CD14-positive monocyte (primary cell): ENCODE results near the gene TCP1. TPM values are rescaled to one million over a fixed set of nuclear protein-coding genes. Genes with fewer than 3 reads are reported as not detected.

Source experiments
- DNase-seq, 3 donors: peaks; one replicate each; pipeline ENCODE4 v3.0.0-alpha.2; 2011 to 2022
- H2AFZ ChIP-seq: 2 replicates; pipeline ENCODE4 v1.6.0; 2012; ENCODE audit warnings: mild to moderate bottlenecking, low read depth, low read length, inconsistent platforms; ENCODE audit not compliant: insufficient read depth, poor library complexity, severe bottlenecking
- H3K27ac ChIP-seq, 2 donors: 1 replicate in 1 of 2; 2 replicates in 1 of 2; pipeline ENCODE4 v1.5.1; 2012 to 2013; ENCODE audit warnings: low read length in 2 of 2, control low read depth in 1 of 2, inconsistent platforms in 1 of 2, low read depth in 1 of 2, mild to moderate bottlenecking in 1 of 2
- H3K27me3 ChIP-seq, 2 donors: one replicate each; pipeline versions ENCODE4 v1.6.0 to v1.6.1; 2011 to 2013; ENCODE audit warnings: low read length in 2 of 2; ENCODE audit not compliant: control insufficient read depth in 2 of 2, insufficient read depth in 2 of 2
- H3K36me3 ChIP-seq, 2 donors: replicated peaks in 1 of 2; 1 replicate in 1 of 2; 2 replicates in 1 of 2; pipeline versions ENCODE4 v1.5.1 to v1.6.1; 2012 to 2013; ENCODE audit warnings: low read length in 2 of 2, control low read depth in 1 of 2, inconsistent platforms in 1 of 2, mild to moderate bottlenecking in 1 of 2; ENCODE audit not compliant: insufficient read depth in 2 of 2, control insufficient read depth in 1 of 2
- H3K4me1 ChIP-seq, 2 donors: 1 replicate in 1 of 2; 2 replicates in 1 of 2; pipeline versions ENCODE4 v1.5.1 to v1.6.1; 2012 to 2013; ENCODE audit warnings: low read length in 2 of 2, control low read depth in 1 of 2, inconsistent platforms in 1 of 2, mild to moderate bottlenecking in 1 of 2, moderate library complexity in 1 of 2; ENCODE audit not compliant: insufficient read depth in 2 of 2, control insufficient read depth in 1 of 2
- H3K4me2 ChIP-seq: replicated peaks from 2 replicates; pipeline ENCODE3; 2012; ENCODE audit warnings: low read length, moderate library complexity, mild to moderate bottlenecking; ENCODE audit not compliant: poor library complexity, severe bottlenecking; ENCODE audit errors: extremely low read depth
- H3K4me3 ChIP-seq, 3 experiments: fragments of 200-600 bp in 1 of 3; sonication (generic) in 1 of 3; replicated peaks in 1 of 3; 1 replicate in 2 of 3; 2 replicates in 1 of 3; pipeline ENCODE4 v1.5.1; 2011 to 2013; ENCODE audit warnings: low read length in 3 of 3, mild to moderate bottlenecking in 3 of 3, control low read depth in 2 of 3, low read depth in 2 of 3, inconsistent platforms in 1 of 3, moderate library complexity in 1 of 3
- H3K79me2 ChIP-seq: 2 replicates; pipeline ENCODE4 v1.6.0; 2012; ENCODE audit warnings: mild to moderate bottlenecking, control low read depth, inconsistent platforms, low read length, moderate library complexity; ENCODE audit not compliant: insufficient read depth
- H3K9ac ChIP-seq: 2 replicates; pipeline ENCODE4 v1.6.0; 2017; ENCODE audit warnings: low read length, mild to moderate bottlenecking; ENCODE audit not compliant: insufficient read depth, poor library complexity, severe bottlenecking
- H3K9me3 ChIP-seq, 2 donors: replicated peaks in 1 of 2; 1 replicate in 1 of 2; 2 replicates in 1 of 2; pipeline versions ENCODE4 v1.5.1 to v1.6.1; 2012 to 2013; ENCODE audit warnings: low read length in 2 of 2, control low read depth in 1 of 2; ENCODE audit not compliant: control insufficient read depth in 1 of 2, insufficient read depth in 1 of 2
- H4K20me1 ChIP-seq: 2 replicates; pipeline ENCODE4 v1.6.0; 2012; ENCODE audit warnings: mild to moderate bottlenecking, low read length, control low read depth, moderate library complexity; ENCODE audit not compliant: insufficient read depth
- H3K27ac Mint-ChIP-seq, 7 donors: one replicate each; pipeline ENCODE4 v1.8.0; 2020; ENCODE audit warnings: mild to moderate bottlenecking in 7 of 7, mixed read lengths in 7 of 7, moderate library complexity in 6 of 7, inconsistent platforms in 2 of 7
- H3K27me3 Mint-ChIP-seq, 3 donors: one replicate each; pipeline ENCODE4 v1.8.0; 2021 to 2022; ENCODE audit warnings: low read depth in 3 of 3, mild to moderate bottlenecking in 3 of 3, mixed read lengths in 3 of 3, moderate library complexity in 3 of 3, inconsistent platforms in 1 of 3
- H3K36me3 Mint-ChIP-seq, 2 donors: one replicate each; pipeline ENCODE4 v1.8.0; 2020; ENCODE audit warnings: mixed read lengths in 2 of 2, inconsistent platforms in 1 of 2, mild to moderate bottlenecking in 1 of 2
- H3K4me1 Mint-ChIP-seq: one replicate; pipeline ENCODE4 v1.8.0; 2020; ENCODE audit warnings: mild to moderate bottlenecking, mixed read lengths
- H3K4me3 Mint-ChIP-seq, 2 donors: one replicate each; pipeline ENCODE4 v1.8.0; 2020; ENCODE audit warnings: mild to moderate bottlenecking in 2 of 2, mixed read lengths in 2 of 2, moderate library complexity in 1 of 2
- H3K9me3 Mint-ChIP-seq, 7 donors: one replicate each; pipeline ENCODE4 v1.8.0; 2020 to 2022; ENCODE audit warnings: mixed read lengths in 7 of 7, mild to moderate bottlenecking in 6 of 7, moderate library complexity in 6 of 7, inconsistent platforms in 2 of 7
- WGBS: methylation state at CpG from one replicate; pipeline ENCODE4 v1.1.5; 2013; ENCODE audit warnings: missing lambda C conversion rate; ENCODE audit not compliant: insufficient coverage; 5-methylcytosine and 5-hydroxymethylcytosine counted together
- intact Hi-C, 2 donors: fragments of 100-400 bp; cut with micrococcal nuclease; formaldehyde crosslinking; loops; one replicate each; pipeline versions ENCODE4 v1.15.0 to v1.15.1; 2023
- polyA plus RNA-seq, 3 donors: library from polyadenylated mRNA; depleted of rRNA in 1 of 3; unstranded in 2 of 3; stranded (reverse) in 1 of 3; fragments of 300-500 nt in 2 of 3; fragments of >200 nt in 1 of 3; fragmentation: Illumina TruSeq in 2 of 3; gene quantifications; 1 replicate in 2 of 3; 2 replicates in 1 of 3; pipeline ENCODE4 v1.2.3, GENCODE V29; 2012 to 2021
- TF ChIP-seq, protein P1 (sequence below): fragments of 200-600 bp; IDR thresholded peaks from one replicate; pipeline ENCODE4 v1.8.0; 2022; ENCODE audit warnings: antibody characterized with exemption, mild to moderate bottlenecking

TCP1 gene
- polyA plus RNA-seq, 3 donors, result 44.5 to 79.5 (median 69.3) TPM

GRCh38 chr6:159742165-159742564, 47.2 kb downstream of the TCP1 start:
- Histone ChIP-seq H3K27me3 (no peaks in the 10 kb centered on the region), H3K27ac (no peak overlapping the region), H3K9me3 (no peaks in the 10 kb centered on the region), H3K4me1 (peaks cover 11 to 22% of the 10 kb centered on the region in 2 donors), H3K4me3 (no peak overlapping the region), H4K20me1 (peaks cover 100% of the 10 kb centered on the region), H3K9ac (no peak overlapping the region), H2AFZ (no peak overlapping the region), H3K4me2 (no peak overlapping the region), H3K79me2 (peaks cover 93% of the 10 kb centered on the region), H3K36me3 (peaks cover 67 to 89% of the 10 kb centered on the region in 2 donors)
- TF ChIP-seq, protein P1, sequence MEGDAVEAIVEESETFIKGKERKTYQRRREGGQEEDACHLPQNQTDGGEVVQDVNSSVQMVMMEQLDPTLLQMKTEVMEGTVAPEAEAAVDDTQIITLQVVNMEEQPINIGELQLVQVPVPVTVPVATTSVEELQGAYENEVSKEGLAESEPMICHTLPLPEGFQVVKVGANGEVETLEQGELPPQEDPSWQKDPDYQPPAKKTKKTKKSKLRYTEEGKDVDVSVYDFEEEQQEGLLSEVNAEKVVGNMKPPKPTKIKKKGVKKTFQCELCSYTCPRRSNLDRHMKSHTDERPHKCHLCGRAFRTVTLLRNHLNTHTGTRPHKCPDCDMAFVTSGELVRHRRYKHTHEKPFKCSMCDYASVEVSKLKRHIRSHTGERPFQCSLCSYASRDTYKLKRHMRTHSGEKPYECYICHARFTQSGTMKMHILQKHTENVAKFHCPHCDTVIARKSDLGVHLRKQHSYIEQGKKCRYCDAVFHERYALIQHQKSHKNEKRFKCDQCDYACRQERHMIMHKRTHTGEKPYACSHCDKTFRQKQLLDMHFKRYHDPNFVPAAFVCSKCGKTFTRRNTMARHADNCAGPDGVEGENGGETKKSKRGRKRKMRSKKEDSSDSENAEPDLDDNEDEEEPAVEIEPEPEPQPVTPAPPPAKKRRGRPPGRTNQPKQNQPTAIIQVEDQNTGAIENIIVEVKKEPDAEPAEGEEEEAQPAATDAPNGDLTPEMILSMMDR, result no peak
- no peak overlapping the region for H3K4me3 Mint-ChIP-seq
- no peaks in the 10 kb centered on the region for H3K27me3 Mint-ChIP-seq
- DNase-seq, result no peak
- WGBS, result no CpG with 5 or more reads among the region's 1 CpG
- peaks cover 67 to 78% of the 10 kb centered on the region in 2 donors for H3K36me3 Mint-ChIP-seq
- H3K4me1 Mint-ChIP-seq, result peaks cover 20% of the 10 kb centered on the region
- intact Hi-C loops, result no loop called here
- no peak overlapping the region for H3K27ac Mint-ChIP-seq
- no peaks in the 10 kb centered on the region for H3K9me3 Mint-ChIP-seq

DNA sequence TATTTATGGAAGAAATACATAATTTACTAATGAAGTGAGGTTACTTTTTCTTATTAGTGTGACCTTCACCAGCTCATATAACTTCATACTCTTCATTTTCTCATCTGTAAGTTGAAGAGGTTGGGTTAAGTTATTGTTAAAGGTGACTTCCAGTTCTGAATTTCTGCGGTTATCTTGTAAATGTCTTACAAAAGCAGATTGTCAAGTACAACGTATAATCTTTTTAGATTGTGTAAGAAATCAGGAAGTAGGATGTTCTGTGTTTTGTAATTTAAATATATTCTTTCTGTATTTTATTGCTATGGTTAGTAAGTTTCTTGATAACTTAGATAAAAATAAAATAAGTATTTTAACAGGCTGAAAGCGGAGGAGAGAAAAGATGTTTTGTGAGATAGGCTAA, 50.1 kb downstream of the TCP1 start:
- DNase-seq, result peak in 2 of 3 donors; percentile 39 to 60
- H2AFZ ChIP-seq, result no peak overlapping the region
- H4K20me1 ChIP-seq, result peaks cover 100% of the 10 kb centered on the region
- intact Hi-C loops, result loop anchor here in 1 of 2 donors (5.0 kb wide), 1 partner anchor 48 kb away; the partner anchor contains the start of gene TCP1
- Mint-ChIP-seq H3K9me3 (no peaks in the 10 kb centered on the region), H3K36me3 (peaks cover 40 to 51% of the 10 kb centered on the region in 2 donors), H3K27ac (peak overlapping the region in 6 of 7 donors; percentile 15 to 72 (median 56)), H3K27me3 (no peaks in the 10 kb centered on the region), H3K4me3 (no peak overlapping the region), H3K4me1 (peaks cover 26% of the 10 kb centered on the region)
- H3K9me3 ChIP-seq, result no peaks in the 10 kb centered on the region
- peaks cover 11 to 22% of the 10 kb centered on the region in 2 donors for H3K4me1 ChIP-seq
- no peak overlapping the region for H3K9ac ChIP-seq
- no peaks in the 10 kb centered on the region for H3K27me3 ChIP-seq
- H3K36me3 ChIP-seq, result peaks cover 43 to 68% of the 10 kb centered on the region in 2 donors
- H3K27ac ChIP-seq, result peak overlapping the region in 1 of 2 donors; percentile 68
- TF ChIP-seq, protein P1, result no peak
- no CpG with 5 or more reads among the region's 3 CpGs for whole genome bisulfite sequencing
- H3K4me3 ChIP-seq, result no peak overlapping the region
- H3K4me2 ChIP-seq, result no peak overlapping the region
- peaks cover 99% of the 10 kb centered on the region for H3K79me2 ChIP-seq
